Keratinocyte (primary cell): ENCODE data around the gene TSSC4. TPM values are rescaled to one million over a fixed set of nuclear protein-coding genes. Genes with fewer than 3 reads are reported as not detected.

ENCODE experiments used
- DNase-seq: peaks from one replicate; pipeline ENCODE4 v3.0.0-alpha.2; 2011; ENCODE audit warnings: low read depth, missing footprints, low spot score
- FAIRE-seq: peaks from 2 replicates; lab custom pipeline; 2011; peaks lifted over from hg19 to GRCh38; lab: Jason Lieb, UNC
- H2AFZ ChIP-seq: 2 replicates; pipeline ENCODE4 v1.6.0; 2012; ENCODE audit warnings: low read length, control low read depth, inconsistent platforms; ENCODE audit not compliant: control insufficient read depth
- H3K27ac ChIP-seq: 2 replicates; pipeline ENCODE4 v1.5.1; 2011; ENCODE audit warnings: low read length; ENCODE audit not compliant: control insufficient read depth, insufficient read depth
- H3K27me3 ChIP-seq: 3 replicates; pipeline ENCODE4 v1.6.0; 2011; ENCODE audit warnings: low read length; ENCODE audit not compliant: control insufficient read depth, insufficient read depth; ENCODE audit errors: extremely low read depth
- H3K36me3 ChIP-seq, 2 experiments: 2 replicates in 1 of 2; 3 replicates in 1 of 2; pipeline ENCODE4 v1.5.1; 2011; ENCODE audit warnings: low read length in 2 of 2, mild to moderate bottlenecking in 1 of 2; ENCODE audit not compliant: control insufficient read depth in 2 of 2, insufficient read depth in 2 of 2; ENCODE audit errors: extremely low read depth in 1 of 2
- H3K4me1 ChIP-seq: 3 replicates; pipeline ENCODE4 v1.5.1; 2011; ENCODE audit warnings: low read length; ENCODE audit not compliant: control insufficient read depth, insufficient read depth; ENCODE audit errors: extremely low read depth
- H3K4me2 ChIP-seq: 3 replicates; pipeline ENCODE4 v1.6.0; 2011; ENCODE audit warnings: low read depth, low read length; ENCODE audit not compliant: control insufficient read depth, insufficient read depth; ENCODE audit errors: extremely low read depth
- H3K4me3 ChIP-seq, 3 experiments: fragments of 200-600 bp in 1 of 3; sonication (generic) in 1 of 3; 2 replicates in 2 of 3; 3 replicates in 1 of 3; pipeline ENCODE4 v1.5.1; 2011 to 2016; ENCODE audit warnings: low read length in 3 of 3, mild to moderate bottlenecking in 3 of 3, control low read depth in 2 of 3, inconsistent platforms in 1 of 3, low read depth in 1 of 3, mixed read lengths in 1 of 3, mixed run types in 1 of 3, moderate library complexity in 1 of 3; ENCODE audit not compliant: control insufficient read depth in 2 of 3, insufficient read depth in 2 of 3; ENCODE audit errors: extremely low read depth in 1 of 3
- H3K79me2 ChIP-seq: 2 replicates; pipeline ENCODE4 v1.6.0; 2012; ENCODE audit warnings: low read length; ENCODE audit not compliant: control insufficient read depth, insufficient read depth
- H3K9ac ChIP-seq: 3 replicates; pipeline ENCODE4 v1.6.0; 2011; ENCODE audit warnings: low read length; ENCODE audit not compliant: control insufficient read depth, insufficient read depth; ENCODE audit errors: extremely low read depth
- H3K9me1 ChIP-seq: 3 replicates; pipeline ENCODE4 v1.6.0; 2011; ENCODE audit warnings: low read length; ENCODE audit not compliant: control insufficient read depth, insufficient read depth; ENCODE audit errors: extremely low read depth
- H3K9me3 ChIP-seq: 2 replicates; pipeline ENCODE4 v1.5.1; 2012; ENCODE audit warnings: low read depth, low read length; ENCODE audit not compliant: control insufficient read depth
- H4K20me1 ChIP-seq: 3 replicates; pipeline ENCODE4 v1.6.0; 2011; ENCODE audit warnings: low read length; ENCODE audit not compliant: control insufficient read depth, insufficient read depth; ENCODE audit errors: extremely low read depth
- CTCF ChIP-seq, 3 experiments: IDR thresholded peaks in 1 of 3; conservative IDR thresholded peaks in 1 of 3; optimal IDR thresholded peaks in 1 of 3; 2 replicates in 2 of 3; 3 replicates in 1 of 3; pipeline versions ENCODE3 to v1.5.1; 2011; ENCODE audit warnings: low read length in 3 of 3, mild to moderate bottlenecking in 3 of 3, moderate library complexity in 2 of 3, control low read depth in 1 of 3, inconsistent platforms in 1 of 3; ENCODE audit not compliant: insufficient read depth in 2 of 3; ENCODE audit errors: extremely low read depth in 1 of 3
- EZH2 ChIP-seq: IDR thresholded peaks from one replicate; pipeline ENCODE4 v1.6.1; 2012; ENCODE audit warnings: inconsistent platforms, mild to moderate bottlenecking, low read length, moderate library complexity
- dilution Hi-C: fragments of 300-500 bp; cut with MboI; formaldehyde crosslinking; loops from one replicate; pipeline ENCODE4 v1.7.0; 2020; ENCODE audit warnings: low sequenced_read_pairs; ENCODE audit not compliant: extremely low pct_ligation_motif_present
- polyA plus RNA-seq, 5 experiments: library from polyadenylated mRNA; depleted of rRNA in 3 of 5; stranded (reverse) in 3 of 5; stranded (forward) in 1 of 5; unstranded in 1 of 5; fragments of >200 nt; gene quantifications; 1 replicate in 1 of 5; 2 replicates in 3 of 5; 3 replicates in 1 of 5; pipeline versions ENCODE4 v1.2.1 to v1.2.3, GENCODE V29; 2011 to 2012; ENCODE audit warnings: missing spikeins in 2 of 5, low read depth in 1 of 5, low replicate concordance in 1 of 5

Gene TSSC4
- polyA plus RNA-seq, 1 donor (not counting 4 experiments of a cell fraction or from before 2014, with no cell fraction given) = 15.9 TPM

- peaks cover 18% of the 10 kb centered on the region for H3K4me1 ChIP-seq
- no peak overlapping the region for H3K27ac ChIP-seq
- no peak overlapping the region for H3K9ac ChIP-seq
- peaks cover 33 to 34% of the 10 kb centered on the region in 2 experiments for H3K36me3 ChIP-seq
- DNase-seq (no peak), FAIRE-seq (no peak)
- TF ChIP-seq EZH2 (no peak), CTCF (optimal IDR thresholded peaks at IDR 0.05 in 1 of 3, IDR thresholded peaks at IDR 0.05 in 1 of 3, conservative IDR thresholded peaks at IDR 0.05 in 1 of 3; ENCODE audit: extremely low read depth in 1 of 3, insufficient read depth in 2 of 3, low read length in 3 of 3) (no peak)
- peaks cover 2% of the 10 kb centered on the region for H4K20me1 ChIP-seq
- dilution Hi-C loops = no loop called here
- no peaks in the 10 kb centered on the region for H3K9me1 ChIP-seq
- no peaks in the 10 kb centered on the region for H3K27me3 ChIP-seq
- H2AFZ ChIP-seq = no peak overlapping the region
- H3K4me2 ChIP-seq = no peak overlapping the region
- H3K4me3 ChIP-seq = no peak overlapping the region
- no peaks in the 10 kb centered on the region for H3K9me3 ChIP-seq
- peaks cover 41% of the 10 kb centered on the region for H3K79me2 ChIP-seq
Observed at GRCh38 chr11:2397005-2397404, 3.5 kb upstream of the TSSC4 start.

GRCh38 chr11:2398664-2399355 lies 1.7 kb upstream of the TSSC4 start:
- H3K79me2 ChIP-seq = peaks cover 37% of the 10 kb centered on the region
- peak overlapping the region; percentile 87 for H3K9ac ChIP-seq
- H3K27ac ChIP-seq = peak overlapping the region; percentile 80
- no peak overlapping the region for H2AFZ ChIP-seq
- H3K9me1 ChIP-seq = no peaks in the 10 kb centered on the region
- peaks cover 35 to 38% of the 10 kb centered on the region in 2 experiments for H3K36me3 ChIP-seq
- peak overlapping the region; percentile 94 for H3K4me2 ChIP-seq
- H3K4me1 ChIP-seq = peaks cover 19% of the 10 kb centered on the region
- TF ChIP-seq CTCF (optimal IDR thresholded peaks at IDR 0.05 in 1 of 3, IDR thresholded peaks at IDR 0.05 in 1 of 3, conservative IDR thresholded peaks at IDR 0.05 in 1 of 3; ENCODE audit: extremely low read depth in 1 of 3, insufficient read depth in 2 of 3, low read length in 3 of 3) (no peak), EZH2 (no peak)
- dilution Hi-C loops = no loop called here
- peaks cover 2% of the 10 kb centered on the region for H4K20me1 ChIP-seq
- H3K9me3 ChIP-seq = no peaks in the 10 kb centered on the region
- no peak for DNase-seq
- no peaks in the 10 kb centered on the region for H3K27me3 ChIP-seq
- FAIRE-seq = no peak
- peak overlapping the region in 2 of 3 experiments; percentile 80 to 81 for H3K4me3 ChIP-seq
